H1 (cell line): ENCODE measurements around the gene SGK1. TPM values are rescaled to one million over a fixed set of nuclear protein-coding genes. Genes with fewer than 3 reads are reported as not detected.

Source experiments
- CTCF ChIA-PET: fragments of 300-600 bp; sonication (Branson Sonifier 250); formaldehyde crosslinking; loops from one replicate; lab custom pipeline; 2021; ENCODE audit not compliant: partially characterized antibody; lab: Charles Lee
- POLR2A ChIA-PET: fragments of 300-600 bp; sonication (Branson Sonifier 250); formaldehyde crosslinking; loops from one replicate; lab custom pipeline; 2021; ENCODE audit warnings: inconsistent platforms; ENCODE audit not compliant: partially characterized antibody; lab: Charles Lee
- DNase-seq, 2 experiments: peaks; one replicate each; pipeline versions ENCODE4 v3.0.0 to v3.0.0-alpha.2; 2010 to 2022; ENCODE audit warnings: low spot score in 2 of 2, low read depth in 1 of 2, mixed read lengths in 1 of 2
- FAIRE-seq: peaks from 2 replicates; lab custom pipeline; 2011; peaks lifted over from hg19 to GRCh38; lab: Jason Lieb, UNC
- H2AFZ ChIP-seq: 2 replicates; pipeline ENCODE4 v1.8.1; 2012; ENCODE audit warnings: low read length, inconsistent platforms
- H2AK5ac ChIP-seq: 2 replicates; pipeline ENCODE4 v1.6.1; 2013; ENCODE audit warnings: low read depth, low read length
- H2BK120ac ChIP-seq: replicated peaks from 2 replicates; pipeline ENCODE3; 2013; ENCODE audit warnings: low read depth, low read length, inconsistent platforms
- H2BK12ac ChIP-seq: 2 replicates; pipeline ENCODE4 v1.6.1; 2013; ENCODE audit warnings: low read depth, low read length
- H2BK15ac ChIP-seq: 2 replicates; pipeline ENCODE4 v1.6.1; 2013; ENCODE audit warnings: low read length
- H2BK20ac ChIP-seq: 2 replicates; pipeline ENCODE4 v1.6.1; 2013; ENCODE audit warnings: low read length
- H2BK5ac ChIP-seq: 2 replicates; pipeline ENCODE4 v1.6.1; 2013; ENCODE audit warnings: low read depth, low read length
- H3K14ac ChIP-seq: 2 replicates; pipeline ENCODE4 v1.6.1; 2013; ENCODE audit warnings: inconsistent platforms; ENCODE audit not compliant: insufficient read length
- H3K18ac ChIP-seq: 2 replicates; pipeline ENCODE4 v1.6.1; 2013; ENCODE audit warnings: low read length; ENCODE audit errors: extremely low read depth
- H3K23ac ChIP-seq: 2 replicates; pipeline ENCODE4 v1.6.1; 2013; ENCODE audit warnings: inconsistent platforms; ENCODE audit not compliant: insufficient read length
- H3K23me2 ChIP-seq: 2 replicates; pipeline ENCODE4 v1.6.1; 2013; ENCODE audit warnings: low read depth, low read length
- H3K27ac ChIP-seq: 2 replicates; pipeline ENCODE4 v1.6.1; 2011; ENCODE audit warnings: low read depth, low read length, inconsistent platforms
- H3K27me3 ChIP-seq, 4 experiments: replicated peaks in 1 of 4; 1 replicate in 1 of 4; 2 replicates in 3 of 4; pipeline versions ENCODE4 v1.6.1 to v1.8.1; 2011 to 2013; ENCODE audit warnings: low read length in 3 of 4, mild to moderate bottlenecking in 3 of 4, inconsistent platforms in 2 of 4, mixed read lengths in 2 of 4, moderate library complexity in 1 of 4; ENCODE audit not compliant: control insufficient read depth in 3 of 4, insufficient read depth in 3 of 4; ENCODE audit errors: extremely low read depth in 1 of 4
- H3K36me3 ChIP-seq, 4 experiments: 2 replicates each; pipeline versions ENCODE4 v1.6.1 to v1.8.1; 2011 to 2013; ENCODE audit warnings: mild to moderate bottlenecking in 4 of 4, low read length in 3 of 4, moderate library complexity in 2 of 4, control low read depth in 1 of 4, inconsistent platforms in 1 of 4; ENCODE audit not compliant: insufficient read depth in 4 of 4, control insufficient read depth in 2 of 4
- H3K4ac ChIP-seq: replicated peaks from 2 replicates; pipeline ENCODE3; 2013; ENCODE audit warnings: low read length, low read depth, mixed read lengths, inconsistent platforms; ENCODE audit not compliant: insufficient read length
- H3K4me1 ChIP-seq, 4 experiments: replicated peaks in 1 of 4; 1 replicate in 1 of 4; 2 replicates in 3 of 4; pipeline versions ENCODE4 v1.6.1 to v1.8.1; 2011 to 2013; ENCODE audit warnings: low read length in 3 of 4, inconsistent platforms in 2 of 4, mixed read lengths in 1 of 4; ENCODE audit not compliant: insufficient read depth in 4 of 4, control insufficient read depth in 3 of 4
- H3K4me2 ChIP-seq, 2 experiments: 2 replicates each; pipeline versions ENCODE4 v1.6.1 to v1.8.1; 2011 to 2013; ENCODE audit warnings: low read depth in 2 of 2, low read length in 2 of 2, control low read depth in 1 of 2, inconsistent platforms in 1 of 2, mild to moderate bottlenecking in 1 of 2; ENCODE audit not compliant: insufficient read depth in 1 of 2
- H3K4me3 ChIP-seq, 4 experiments: fragments of 200-600, 300-600 bp in 1 of 4; sonication (generic), shearing (Covaris generic), sonication (Bioruptor Twin) in 1 of 4; 2 replicates each; pipeline versions ENCODE4 v1.5.1 to v1.8.1; 2011 to 2016; ENCODE audit warnings: low read length in 4 of 4, low read depth in 3 of 4, control low read depth in 2 of 4, inconsistent platforms in 2 of 4, mild to moderate bottlenecking in 2 of 4, mixed read lengths in 1 of 4, moderate library complexity in 1 of 4; ENCODE audit not compliant: insufficient read depth in 2 of 4; ENCODE audit errors: extremely low read depth in 1 of 4
- H3K56ac ChIP-seq: replicated peaks from 2 replicates; pipeline ENCODE3; 2013; ENCODE audit warnings: low read depth, mild to moderate bottlenecking, mixed read lengths, low read length, inconsistent platforms; ENCODE audit not compliant: insufficient read length
- H3K79me1 ChIP-seq: 2 replicates; pipeline ENCODE4 v1.6.1; 2013; ENCODE audit warnings: low read depth, low read length, control low read depth
- H3K79me2 ChIP-seq, 2 experiments: 2 replicates each; pipeline versions ENCODE4 v1.6.1 to v1.8.1; 2012 to 2013; ENCODE audit warnings: low read length in 2 of 2, mild to moderate bottlenecking in 2 of 2, inconsistent platforms in 1 of 2; ENCODE audit not compliant: insufficient read depth in 2 of 2, control insufficient read depth in 1 of 2
- H3K9ac ChIP-seq, 4 experiments: replicated peaks in 1 of 4; 1 replicate in 1 of 4; 2 replicates in 3 of 4; pipeline versions ENCODE4 v1.6.1 to v1.8.1; 2011 to 2013; ENCODE audit warnings: low read depth in 3 of 4, low read length in 3 of 4, control low read depth in 2 of 4, mild to moderate bottlenecking in 2 of 4, moderate library complexity in 2 of 4, inconsistent platforms in 1 of 4; ENCODE audit errors: extremely low read depth in 1 of 4
- H3K9me3 ChIP-seq, 2 experiments: 2 replicates each; pipeline versions ENCODE4 v1.6.1 to v1.8.1; 2012 to 2013; ENCODE audit warnings: mild to moderate bottlenecking in 2 of 2, moderate library complexity in 2 of 2, control low read depth in 1 of 2, inconsistent platforms in 1 of 2, low read depth in 1 of 2, low read length in 1 of 2, mixed read lengths in 1 of 2; ENCODE audit not compliant: insufficient read depth in 2 of 2
- H4K20me1 ChIP-seq, 2 experiments: replicated peaks in 1 of 2; 2 replicates each; pipeline versions ENCODE3 to v1.8.1; 2011 to 2013; ENCODE audit warnings: inconsistent platforms in 2 of 2, low read length in 2 of 2, mild to moderate bottlenecking in 1 of 2; ENCODE audit not compliant: insufficient read depth in 2 of 2, control insufficient read depth in 1 of 2
- H4K5ac ChIP-seq: 2 replicates; pipeline ENCODE4 v1.6.1; 2013; ENCODE audit warnings: low read length, low read depth, mixed read lengths, inconsistent platforms; ENCODE audit not compliant: insufficient read length
- H4K8ac ChIP-seq: 2 replicates; pipeline ENCODE4 v1.8.0; 2013; ENCODE audit warnings: mild to moderate bottlenecking, moderate library complexity, low read length, inconsistent platforms; ENCODE audit not compliant: insufficient read depth; ENCODE audit errors: extremely low read depth
- H4K91ac ChIP-seq: replicated peaks from 2 replicates; pipeline ENCODE3; 2013; ENCODE audit warnings: low read length, mixed read lengths, inconsistent platforms; ENCODE audit not compliant: insufficient read length
- BCL11A ChIP-seq, 2 experiments: IDR thresholded peaks; one replicate each; pipeline ENCODE4 v1.6.1; 2011; ENCODE audit warnings: low read depth in 2 of 2, low read length in 2 of 2, mild to moderate bottlenecking in 2 of 2
- CBX8 ChIP-seq: fragments of 300-800, 300-1000 bp; sonication (generic); IDR thresholded peaks from 2 replicates; pipeline ENCODE4 v1.7.1; 2016; ENCODE audit warnings: low read depth, low read length, borderline replicate concordance
- CHD1 ChIP-seq: IDR thresholded peaks from 2 replicates; pipeline ENCODE4 v1.6.1; 2012; ENCODE audit warnings: low read depth, low read length, improper control_type of control experiment
- CHD2 ChIP-seq: IDR thresholded peaks from 2 replicates; pipeline ENCODE4 v1.6.1; 2012; ENCODE audit warnings: low read length, improper control_type of control experiment
- EZH2 ChIP-seq: fragments of 200-600 bp; sonication (generic); IDR thresholded peaks from 2 replicates; pipeline ENCODE4 v1.7.1; 2012; ENCODE audit warnings: low read depth, mild to moderate bottlenecking, moderate library complexity, low read length, inconsistent platforms; ENCODE audit not compliant: severe bottlenecking
- JUND ChIP-seq: IDR thresholded peaks from 2 replicates; pipeline ENCODE4 v1.6.1; 2011; ENCODE audit warnings: mild to moderate bottlenecking, improper control_type of control experiment, low read length
- MAFK ChIP-seq: IDR thresholded peaks from 2 replicates; pipeline ENCODE4 v1.6.1; 2012; ENCODE audit warnings: low read depth, mild to moderate bottlenecking, improper control_type of control experiment, low read length
- NANOG ChIP-seq: IDR thresholded peaks from 2 replicates; pipeline ENCODE4 v1.6.1; 2011; ENCODE audit warnings: low read length, low read depth, mild to moderate bottlenecking, inconsistent platforms; ENCODE audit not compliant: insufficient read depth, poor library complexity, severe bottlenecking
- SP2 ChIP-seq: IDR thresholded peaks from 2 replicates; pipeline ENCODE4 v1.6.1; 2012; ENCODE audit warnings: mild to moderate bottlenecking, low read length, inconsistent platforms
- SRF ChIP-seq: IDR thresholded peaks from 2 replicates; pipeline ENCODE4 v1.6.1; 2011; ENCODE audit warnings: mild to moderate bottlenecking, low read depth, low read length, moderate library complexity
- WGBS, 2 experiments: shearing (Covaris generic) in 1 of 2; methylation state at CpG; one replicate each; pipeline versions ENCODE4 v1.1.6 to v1.1.7; 2013 to 2015; ENCODE audit warnings: low lambda C conversion rate in 2 of 2, mixed read lengths in 2 of 2, inconsistent platforms in 1 of 2, low coverage in 1 of 2, missing lambda C conversion rate in 1 of 2; ENCODE audit not compliant: insufficient replicate concordance in 2 of 2, insufficient coverage in 1 of 2, insufficient read length in 1 of 2; ENCODE audit errors: extremely low coverage in 1 of 2, missing lambda C conversion rate in 1 of 2; 5-methylcytosine and 5-hydroxymethylcytosine counted together
- polyA plus RNA-seq, 7 experiments: library from polyadenylated mRNA; depleted of rRNA in 3 of 7; stranded (reverse) in 5 of 7; unstranded in 2 of 7; fragments of >200 nt in 5 of 7; fragments of 200-250 nt in 2 of 7; gene quantifications; 1 replicate in 5 of 7; 2 replicates in 1 of 7; 4 replicates in 1 of 7; pipeline versions ENCODE4 v1.2.1 to v1.2.3, GENCODE V29; 2011 to 2013; ENCODE audit warnings: missing spikeins in 2 of 7, mixed read lengths in 2 of 7
- total RNA-seq: library from RNA; stranded (reverse); fragmentation: NEBNext Ultra II Directional; extraction: Animal tissue kit (Norgen Biotek cat#: 25700); gene quantifications from 2 replicates; pipeline ENCODE4 v1.2.1, GENCODE V29; 2021
- TF ChIP-seq, protein P1 (sequence below): IDR thresholded peaks from 2 replicates; pipeline ENCODE4 v1.6.1; 2012; ENCODE audit warnings: inconsistent platforms
- TF ChIP-seq, protein P2 (sequence below): IDR thresholded peaks from 2 replicates; pipeline ENCODE4 v1.6.1; 2012; ENCODE audit warnings: inconsistent platforms

The SGK1 gene
- total and polyA plus RNA-seq, 2 of the 8 experiments (the other 6 are each of a cell fraction or from before 2014, with no cell fraction given) = 14.5 to 18.4 TPM

DNA sequence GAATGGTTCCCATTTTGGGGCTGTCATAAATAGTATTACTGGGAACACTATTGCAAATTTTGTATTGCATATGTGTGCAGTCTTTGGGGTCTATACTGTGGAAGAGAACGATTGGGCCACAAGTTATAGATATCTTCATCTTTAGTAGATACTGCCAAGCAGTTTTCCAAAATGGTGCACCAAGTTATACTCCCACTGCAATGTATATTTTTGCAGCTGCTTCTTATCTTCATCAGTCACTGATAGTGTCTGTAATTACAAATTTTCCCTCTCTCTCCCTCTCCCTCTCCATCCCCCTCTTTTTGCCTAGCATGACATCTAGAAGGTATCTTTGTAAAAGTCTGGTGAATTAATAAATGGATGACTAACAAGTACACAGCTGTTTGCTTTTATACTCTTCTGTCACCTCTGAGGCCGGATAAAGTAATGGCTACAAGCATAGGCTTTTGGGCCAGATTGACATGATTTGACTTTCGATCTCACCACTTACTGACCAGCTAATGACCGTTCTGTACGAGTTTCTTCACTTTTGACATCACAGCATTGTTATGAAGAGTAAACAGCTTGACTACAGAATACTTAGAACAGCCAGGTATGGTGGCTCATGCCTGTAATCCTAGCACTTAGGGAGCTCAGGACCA is 152.2 kb downstream of the SGK1 start:
- Histone ChIP-seq H3K79me1 (no peaks in the 10 kb centered on the region), H3K23me2 (no peaks in the 10 kb centered on the region), H3K14ac (no peak overlapping the region), H3K9ac (no peak overlapping the region), H3K9me3 (no peaks in the 10 kb centered on the region), H3K27me3 (no peaks in the 10 kb centered on the region), H3K4me3 (no peak overlapping the region), H3K23ac (no peak overlapping the region), H3K4me1 (peaks cover 0 to 2% (median under 1%) of the 10 kb centered on the region in 4 experiments; a peak in 4 of 7 replicates), H4K20me1 (no peaks in the 10 kb centered on the region), H2BK15ac (no peak overlapping the region), H4K5ac (no peak overlapping the region), H4K91ac (no peak overlapping the region), H3K79me2 (no peaks in the 10 kb centered on the region), H3K18ac (no peak overlapping the region), H4K8ac (no peak overlapping the region), H2BK120ac (no peak overlapping the region), H3K4me2 (no peak overlapping the region), H2AK5ac (no peak overlapping the region), H3K36me3 (peaks cover 4 to 16% (median 7%) of the 10 kb centered on the region in 4 experiments; a peak in 6 of 8 replicates), H2AFZ (no peak overlapping the region), H2BK5ac (no peak overlapping the region), H3K56ac (no peak overlapping the region), H3K4ac (no peak overlapping the region), H2BK12ac (no peak overlapping the region), H2BK20ac (no peak overlapping the region), H3K27ac (no peak overlapping the region)
- DNase-seq (no peak), FAIRE-seq (no peak)
- ChIA-PET POLR2A (interaction anchor here (1.1 to 1.6 kb wide), 2 partner anchors 8 to 12 kb away, joined by 4 read pairs; no protein-coding TSS in a partner anchor), CTCF (interaction anchor here (0.5 to 4.5 kb wide), 10 partner anchors 9 to 775 kb away, joined by 3 to 34 read pairs (median 5); no protein-coding TSS in a partner anchor)
- 90% methylated on average over 5 of the region's 5 CpGs; no CpG with 5 or more reads in 1 of the 2 experiments for WGBS, 2 experiments
- TF ChIP-seq, protein P1, sequence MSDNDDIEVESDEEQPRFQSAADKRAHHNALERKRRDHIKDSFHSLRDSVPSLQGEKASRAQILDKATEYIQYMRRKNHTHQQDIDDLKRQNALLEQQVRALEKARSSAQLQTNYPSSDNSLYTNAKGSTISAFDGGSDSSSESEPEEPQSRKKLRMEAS = no peak
- TF ChIP-seq EZH2 (no peak), MAFK (no peak), BCL11A (IDR thresholded peaks at IDR 0.05; ENCODE audit: low read depth in 2 of 2, low read length in 2 of 2) (no peak), CHD1 (no peak), NANOG (no peak), CBX8 (no peak), SRF (no peak), JUND (no peak), SP2 (no peak), CHD2 (no peak)
- TF ChIP-seq, protein P2, sequence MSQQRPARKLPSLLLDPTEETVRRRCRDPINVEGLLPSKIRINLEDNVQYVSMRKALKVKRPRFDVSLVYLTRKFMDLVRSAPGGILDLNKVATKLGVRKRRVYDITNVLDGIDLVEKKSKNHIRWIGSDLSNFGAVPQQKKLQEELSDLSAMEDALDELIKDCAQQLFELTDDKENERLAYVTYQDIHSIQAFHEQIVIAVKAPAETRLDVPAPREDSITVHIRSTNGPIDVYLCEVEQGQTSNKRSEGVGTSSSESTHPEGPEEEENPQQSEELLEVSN = no peak
